IgD-negative memory B cell (primary cell): ENCODE measurements around the gene LALBA. TPM values are rescaled to one million over a fixed set of nuclear protein-coding genes. Genes with fewer than 3 reads are reported as not detected.

Experiments used
- H3K27ac Mint-ChIP-seq, 3 donors: one replicate each; pipeline ENCODE4 v1.8.0; 2020 to 2022; ENCODE audit warnings: mild to moderate bottlenecking in 3 of 3, mixed read lengths in 3 of 3, moderate library complexity in 1 of 3
- H3K27me3 Mint-ChIP-seq: one replicate; pipeline ENCODE4 v1.8.0; 2021; ENCODE audit warnings: mixed read lengths
- H3K36me3 Mint-ChIP-seq: one replicate; pipeline ENCODE4 v1.8.0; 2020; ENCODE audit warnings: mild to moderate bottlenecking, mixed read lengths
- H3K4me1 Mint-ChIP-seq, 3 donors: one replicate each; pipeline ENCODE4 v1.8.0; 2020 to 2022; ENCODE audit warnings: mixed read lengths in 3 of 3, mild to moderate bottlenecking in 1 of 3
- H3K4me3 Mint-ChIP-seq, 4 donors: one replicate each; pipeline ENCODE4 v1.8.0; 2020 to 2022; ENCODE audit warnings: mild to moderate bottlenecking in 4 of 4, mixed read lengths in 4 of 4, moderate library complexity in 3 of 4
- H3K9me3 Mint-ChIP-seq, 3 donors: one replicate each; pipeline ENCODE4 v1.8.0; 2020 to 2021; ENCODE audit warnings: mixed read lengths in 3 of 3, mild to moderate bottlenecking in 1 of 3
- polyA plus RNA-seq: library from polyadenylated mRNA; unstranded; fragments of 300-500 nt; fragmentation: Illumina TruSeq; gene quantifications from one replicate; pipeline ENCODE4 v1.2.3, GENCODE V29; 2021

The LALBA gene
- polyA plus RNA-seq, result not detected

GRCh38 chr12:48569946-48570345 is at the start of gene LALBA:
Gene LALBA, minus strand, starts transcription at chr12:48570046. Its CDS starts 26 bp downstream, at chr12:48570020.
- H3K4me3 Mint-ChIP-seq, result peak within 1 kb of the TSS in 1 of 4 donors; percentile 74
- H3K9me3 Mint-ChIP-seq, result no peaks in the 10 kb centered on the region
- H3K27me3 Mint-ChIP-seq, result peaks cover 2% of the 10 kb centered on the region
- H3K4me1 Mint-ChIP-seq, result no peaks in the 10 kb centered on the region
- no peak within 1 kb of the TSS for H3K27ac Mint-ChIP-seq
- peaks cover 2% of the 10 kb centered on the region for H3K36me3 Mint-ChIP-seq

- Mint-ChIP-seq H3K9me3 (peaks cover 5 to 15% (median 10%) of the 10 kb centered on the region in 3 donors), H3K36me3 (no peaks in the 10 kb centered on the region), H3K27ac (no peak overlapping the region), H3K4me1 (no peaks in the 10 kb centered on the region), H3K27me3 (peaks cover 16% of the 10 kb centered on the region), H3K4me3 (no peak overlapping the region)
Measured at GRCh38 chr12:48618541-48618940, 48.7 kb upstream of the LALBA start.

GRCh38 chr12:48615681-48616080 is 45.8 kb upstream of the LALBA start:
- Mint-ChIP-seq H3K27me3 (peaks cover 20% of the 10 kb centered on the region), H3K9me3 (peaks cover 15 to 25% (median 16%) of the 10 kb centered on the region in 3 donors), H3K36me3 (no peaks in the 10 kb centered on the region), H3K4me3 (no peak overlapping the region), H3K4me1 (no peaks in the 10 kb centered on the region), H3K27ac (no peak overlapping the region)

GRCh38 chr12:48613321-48613720 is 43.5 kb upstream of the LALBA start:
- Mint-ChIP-seq H3K4me1 (no peaks in the 10 kb centered on the region), H3K36me3 (no peaks in the 10 kb centered on the region), H3K9me3 (peaks cover 17 to 31% (median 18%) of the 10 kb centered on the region in 3 donors), H3K27me3 (peaks cover 13% of the 10 kb centered on the region), H3K4me3 (no peak overlapping the region), H3K27ac (no peak overlapping the region)

GRCh38 chr12:48602192-48602989 is 32.5 kb upstream of the LALBA start:
- no peaks in the 10 kb centered on the region for H3K4me1 Mint-ChIP-seq
- peaks cover 4 to 27% (median 24%) of the 10 kb centered on the region in 3 donors for H3K9me3 Mint-ChIP-seq
- no peaks in the 10 kb centered on the region for H3K36me3 Mint-ChIP-seq
- H3K4me3 Mint-ChIP-seq, result no peak overlapping the region
- no peak overlapping the region for H3K27ac Mint-ChIP-seq
- H3K27me3 Mint-ChIP-seq, result peaks cover 20% of the 10 kb centered on the region

- Mint-ChIP-seq H3K9me3 (peaks cover 4 to 18% (median 15%) of the 10 kb centered on the region in 3 donors), H3K27me3 (peaks cover 20% of the 10 kb centered on the region), H3K4me1 (no peaks in the 10 kb centered on the region), H3K4me3 (no peak overlapping the region), H3K36me3 (no peaks in the 10 kb centered on the region), H3K27ac (no peak overlapping the region)
Measured at GRCh38 chr12:48601013-48601756, 31.3 kb upstream of the LALBA start.

GRCh38 chr12:48600552-48600951 is 30.7 kb upstream of the LALBA start:
- Mint-ChIP-seq H3K4me3 (no peak overlapping the region), H3K4me1 (no peaks in the 10 kb centered on the region), H3K36me3 (no peaks in the 10 kb centered on the region), H3K27me3 (peaks cover 20% of the 10 kb centered on the region), H3K9me3 (peaks cover 4 to 18% (median 13%) of the 10 kb centered on the region in 3 donors), H3K27ac (no peak overlapping the region)

GRCh38 chr12:48592591-48593086 is 22.8 kb upstream of the LALBA start:
- Mint-ChIP-seq H3K27me3 (peaks cover 3% of the 10 kb centered on the region), H3K4me1 (no peaks in the 10 kb centered on the region), H3K36me3 (peaks cover 2% of the 10 kb centered on the region), H3K27ac (no peak overlapping the region), H3K9me3 (peaks cover 2 to 6% (median 4%) of the 10 kb centered on the region in 3 donors), H3K4me3 (no peak overlapping the region)

- no peaks in the 10 kb centered on the region for H3K9me3 Mint-ChIP-seq
- no peaks in the 10 kb centered on the region for H3K4me1 Mint-ChIP-seq
- peaks cover 2% of the 10 kb centered on the region for H3K36me3 Mint-ChIP-seq
- H3K27me3 Mint-ChIP-seq, result peaks cover 20% of the 10 kb centered on the region
- H3K4me3 Mint-ChIP-seq, result no peak overlapping the region
- H3K27ac Mint-ChIP-seq, result no peak overlapping the region
Measured at GRCh38 chr12:48586361-48586760, 16.5 kb upstream of the LALBA start.

- Mint-ChIP-seq H3K4me3 (no peak overlapping the region), H3K9me3 (no peaks in the 10 kb centered on the region), H3K36me3 (peaks cover 2% of the 10 kb centered on the region), H3K27ac (no peak overlapping the region), H3K27me3 (peaks cover 19% of the 10 kb centered on the region), H3K4me1 (no peaks in the 10 kb centered on the region)
Measured at GRCh38 chr12:48583728-48584127, 13.9 kb upstream of the LALBA start.

- Mint-ChIP-seq H3K4me3 (no peak overlapping the region), H3K9me3 (peaks cover 0 to 1% (median 0%) of the 10 kb centered on the region in 3 donors), H3K27ac (no peak overlapping the region), H3K27me3 (peaks cover 14% of the 10 kb centered on the region), H3K36me3 (no peaks in the 10 kb centered on the region), H3K4me1 (no peaks in the 10 kb centered on the region)
Measured at GRCh38 chr12:48580831-48581230, 11.0 kb upstream of the LALBA start.

GRCh38 chr12:48572326-48572725 is 2.5 kb upstream of the LALBA start:
- Mint-ChIP-seq H3K9me3 (no peaks in the 10 kb centered on the region), H3K27me3 (peaks cover 2% of the 10 kb centered on the region), H3K36me3 (peaks cover 2% of the 10 kb centered on the region), H3K4me3 (peak overlapping the region in 1 of 4 donors; percentile 9), H3K27ac (no peak overlapping the region), H3K4me1 (no peaks in the 10 kb centered on the region)

- Mint-ChIP-seq H3K4me1 (no peaks in the 10 kb centered on the region), H3K4me3 (no peak overlapping the region), H3K27ac (no peak overlapping the region), H3K9me3 (peaks cover 0 to 2% (median 0%) of the 10 kb centered on the region in 3 donors), H3K36me3 (peaks cover 4% of the 10 kb centered on the region), H3K27me3 (peaks cover 3% of the 10 kb centered on the region)
Measured at GRCh38 chr12:48567731-48568130, 2.1 kb downstream of the LALBA start.

- Mint-ChIP-seq H3K36me3 (no peaks in the 10 kb centered on the region), H3K4me3 (no peak overlapping the region), H3K27me3 (peaks cover 11% of the 10 kb centered on the region), H3K4me1 (no peaks in the 10 kb centered on the region), H3K9me3 (peaks cover 0 to 3% (median 0%) of the 10 kb centered on the region in 3 donors), H3K27ac (no peak overlapping the region)
Measured at GRCh38 chr12:48557919-48558318, 11.9 kb downstream of the LALBA start.

GRCh38 chr12:48556631-48557030 is 13.2 kb downstream of the LALBA start:
- no peaks in the 10 kb centered on the region for H3K36me3 Mint-ChIP-seq
- H3K4me1 Mint-ChIP-seq, result no peaks in the 10 kb centered on the region
- no peak overlapping the region for H3K27ac Mint-ChIP-seq
- peaks cover 15% of the 10 kb centered on the region for H3K27me3 Mint-ChIP-seq
- H3K9me3 Mint-ChIP-seq, result peaks cover 0 to 5% (median 0%) of the 10 kb centered on the region in 3 donors
- no peak overlapping the region for H3K4me3 Mint-ChIP-seq
